ENCODE results near the gene COPRS. TPM values are rescaled to one million over a fixed set of nuclear protein-coding genes. Genes with fewer than 3 reads are reported as not detected.
"Not testable (repeated sequence)": the region's sequence is repeated elsewhere in the genome, so short reads cannot be mapped to it uniquely, and the experiment has no call there.

Gene COPRS
- total RNA-seq, 1 experiment from 2014 or later, result 37.5 TPM

DNA sequence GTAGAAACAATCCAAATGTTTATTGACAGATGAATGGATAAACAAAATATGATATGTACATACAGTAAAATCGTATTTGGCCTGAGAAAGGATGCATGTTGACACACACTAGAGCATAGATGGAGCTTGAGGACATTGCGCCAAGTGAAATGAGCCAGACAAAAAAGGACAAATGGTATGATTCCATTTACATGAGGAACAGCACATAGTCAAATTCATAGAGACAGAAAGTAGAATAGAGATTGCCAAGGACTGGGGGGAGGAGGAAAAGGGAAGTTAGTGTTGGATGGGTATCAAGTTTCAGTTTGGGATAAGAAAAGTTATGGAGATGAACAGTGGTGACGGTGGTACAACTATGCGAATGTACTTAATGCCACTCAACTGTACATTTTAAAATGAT lies 47.9 kb downstream of the COPRS start:
- DNase-seq (ENCODE audit: low spot score), result no peak
- TF ChIP-seq ZNF232 (CRISPR knock-in tag; IDR thresholded peaks at IDR 0.05) (no peak), RORB (CRISPR knock-in tag; IDR thresholded peaks at IDR 0.05) (no peak), OVOL2 (CRISPR knock-in tag; IDR thresholded peaks at IDR 0.05; ENCODE audit: borderline replicate concordance) (no peak), TP53 (CRISPR knock-in tag; IDR thresholded peaks at IDR 0.05) (no peak)
- TF ChIP-seq, protein P1, sequence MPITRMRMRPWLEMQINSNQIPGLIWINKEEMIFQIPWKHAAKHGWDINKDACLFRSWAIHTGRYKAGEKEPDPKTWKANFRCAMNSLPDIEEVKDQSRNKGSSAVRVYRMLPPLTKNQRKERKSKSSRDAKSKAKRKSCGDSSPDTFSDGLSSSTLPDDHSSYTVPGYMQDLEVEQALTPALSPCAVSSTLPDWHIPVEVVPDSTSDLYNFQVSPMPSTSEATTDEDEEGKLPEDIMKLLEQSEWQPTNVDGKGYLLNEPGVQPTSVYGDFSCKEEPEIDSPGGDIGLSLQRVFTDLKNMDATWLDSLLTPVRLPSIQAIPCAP (CRISPR knock-in tag; IDR thresholded peaks at IDR 0.05), result no peak
- TF ChIP-seq, protein P2, sequence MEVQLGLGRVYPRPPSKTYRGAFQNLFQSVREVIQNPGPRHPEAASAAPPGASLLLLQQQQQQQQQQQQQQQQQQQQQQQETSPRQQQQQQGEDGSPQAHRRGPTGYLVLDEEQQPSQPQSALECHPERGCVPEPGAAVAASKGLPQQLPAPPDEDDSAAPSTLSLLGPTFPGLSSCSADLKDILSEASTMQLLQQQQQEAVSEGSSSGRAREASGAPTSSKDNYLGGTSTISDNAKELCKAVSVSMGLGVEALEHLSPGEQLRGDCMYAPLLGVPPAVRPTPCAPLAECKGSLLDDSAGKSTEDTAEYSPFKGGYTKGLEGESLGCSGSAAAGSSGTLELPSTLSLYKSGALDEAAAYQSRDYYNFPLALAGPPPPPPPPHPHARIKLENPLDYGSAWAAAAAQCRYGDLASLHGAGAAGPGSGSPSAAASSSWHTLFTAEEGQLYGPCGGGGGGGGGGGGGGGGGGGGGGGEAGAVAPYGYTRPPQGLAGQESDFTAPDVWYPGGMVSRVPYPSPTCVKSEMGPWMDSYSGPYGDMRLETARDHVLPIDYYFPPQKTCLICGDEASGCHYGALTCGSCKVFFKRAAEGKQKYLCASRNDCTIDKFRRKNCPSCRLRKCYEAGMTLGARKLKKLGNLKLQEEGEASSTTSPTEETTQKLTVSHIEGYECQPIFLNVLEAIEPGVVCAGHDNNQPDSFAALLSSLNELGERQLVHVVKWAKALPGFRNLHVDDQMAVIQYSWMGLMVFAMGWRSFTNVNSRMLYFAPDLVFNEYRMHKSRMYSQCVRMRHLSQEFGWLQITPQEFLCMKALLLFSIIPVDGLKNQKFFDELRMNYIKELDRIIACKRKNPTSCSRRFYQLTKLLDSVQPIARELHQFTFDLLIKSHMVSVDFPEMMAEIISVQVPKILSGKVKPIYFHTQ (CRISPR knock-in tag; IDR thresholded peaks at IDR 0.05), result no peak
- TF ChIP-seq, protein P3, sequence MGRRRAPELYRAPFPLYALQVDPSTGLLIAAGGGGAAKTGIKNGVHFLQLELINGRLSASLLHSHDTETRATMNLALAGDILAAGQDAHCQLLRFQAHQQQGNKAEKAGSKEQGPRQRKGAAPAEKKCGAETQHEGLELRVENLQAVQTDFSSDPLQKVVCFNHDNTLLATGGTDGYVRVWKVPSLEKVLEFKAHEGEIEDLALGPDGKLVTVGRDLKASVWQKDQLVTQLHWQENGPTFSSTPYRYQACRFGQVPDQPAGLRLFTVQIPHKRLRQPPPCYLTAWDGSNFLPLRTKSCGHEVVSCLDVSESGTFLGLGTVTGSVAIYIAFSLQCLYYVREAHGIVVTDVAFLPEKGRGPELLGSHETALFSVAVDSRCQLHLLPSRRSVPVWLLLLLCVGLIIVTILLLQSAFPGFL (CRISPR knock-in tag; IDR thresholded peaks at IDR 0.05; ENCODE audit: borderline replicate concordance), result no peak
- TF ChIP-seq, protein P4, sequence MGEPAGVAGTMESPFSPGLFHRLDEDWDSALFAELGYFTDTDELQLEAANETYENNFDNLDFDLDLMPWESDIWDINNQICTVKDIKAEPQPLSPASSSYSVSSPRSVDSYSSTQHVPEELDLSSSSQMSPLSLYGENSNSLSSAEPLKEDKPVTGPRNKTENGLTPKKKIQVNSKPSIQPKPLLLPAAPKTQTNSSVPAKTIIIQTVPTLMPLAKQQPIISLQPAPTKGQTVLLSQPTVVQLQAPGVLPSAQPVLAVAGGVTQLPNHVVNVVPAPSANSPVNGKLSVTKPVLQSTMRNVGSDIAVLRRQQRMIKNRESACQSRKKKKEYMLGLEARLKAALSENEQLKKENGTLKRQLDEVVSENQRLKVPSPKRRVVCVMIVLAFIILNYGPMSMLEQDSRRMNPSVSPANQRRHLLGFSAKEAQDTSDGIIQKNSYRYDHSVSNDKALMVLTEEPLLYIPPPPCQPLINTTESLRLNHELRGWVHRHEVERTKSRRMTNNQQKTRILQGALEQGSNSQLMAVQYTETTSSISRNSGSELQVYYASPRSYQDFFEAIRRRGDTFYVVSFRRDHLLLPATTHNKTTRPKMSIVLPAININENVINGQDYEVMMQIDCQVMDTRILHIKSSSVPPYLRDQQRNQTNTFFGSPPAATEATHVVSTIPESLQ (CRISPR knock-in tag; IDR thresholded peaks at IDR 0.05), result no peak
- TF ChIP-seq, protein P5, sequence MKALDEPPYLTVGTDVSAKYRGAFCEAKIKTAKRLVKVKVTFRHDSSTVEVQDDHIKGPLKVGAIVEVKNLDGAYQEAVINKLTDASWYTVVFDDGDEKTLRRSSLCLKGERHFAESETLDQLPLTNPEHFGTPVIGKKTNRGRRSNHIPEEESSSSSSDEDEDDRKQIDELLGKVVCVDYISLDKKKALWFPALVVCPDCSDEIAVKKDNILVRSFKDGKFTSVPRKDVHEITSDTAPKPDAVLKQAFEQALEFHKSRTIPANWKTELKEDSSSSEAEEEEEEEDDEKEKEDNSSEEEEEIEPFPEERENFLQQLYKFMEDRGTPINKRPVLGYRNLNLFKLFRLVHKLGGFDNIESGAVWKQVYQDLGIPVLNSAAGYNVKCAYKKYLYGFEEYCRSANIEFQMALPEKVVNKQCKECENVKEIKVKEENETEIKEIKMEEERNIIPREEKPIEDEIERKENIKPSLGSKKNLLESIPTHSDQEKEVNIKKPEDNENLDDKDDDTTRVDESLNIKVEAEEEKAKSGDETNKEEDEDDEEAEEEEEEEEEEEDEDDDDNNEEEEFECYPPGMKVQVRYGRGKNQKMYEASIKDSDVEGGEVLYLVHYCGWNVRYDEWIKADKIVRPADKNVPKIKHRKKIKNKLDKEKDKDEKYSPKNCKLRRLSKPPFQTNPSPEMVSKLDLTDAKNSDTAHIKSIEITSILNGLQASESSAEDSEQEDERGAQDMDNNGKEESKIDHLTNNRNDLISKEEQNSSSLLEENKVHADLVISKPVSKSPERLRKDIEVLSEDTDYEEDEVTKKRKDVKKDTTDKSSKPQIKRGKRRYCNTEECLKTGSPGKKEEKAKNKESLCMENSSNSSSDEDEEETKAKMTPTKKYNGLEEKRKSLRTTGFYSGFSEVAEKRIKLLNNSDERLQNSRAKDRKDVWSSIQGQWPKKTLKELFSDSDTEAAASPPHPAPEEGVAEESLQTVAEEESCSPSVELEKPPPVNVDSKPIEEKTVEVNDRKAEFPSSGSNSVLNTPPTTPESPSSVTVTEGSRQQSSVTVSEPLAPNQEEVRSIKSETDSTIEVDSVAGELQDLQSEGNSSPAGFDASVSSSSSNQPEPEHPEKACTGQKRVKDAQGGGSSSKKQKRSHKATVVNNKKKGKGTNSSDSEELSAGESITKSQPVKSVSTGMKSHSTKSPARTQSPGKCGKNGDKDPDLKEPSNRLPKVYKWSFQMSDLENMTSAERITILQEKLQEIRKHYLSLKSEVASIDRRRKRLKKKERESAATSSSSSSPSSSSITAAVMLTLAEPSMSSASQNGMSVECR (CRISPR knock-in tag; IDR thresholded peaks at IDR 0.05; ENCODE audit: borderline replicate concordance), result no peak
- no peaks in the 10 kb centered on the region; the same call in 1 of the 2 replicates for H3K27me3 Mint-ChIP-seq (ENCODE audit: low read depth)
- H3K4me3 Mint-ChIP-seq, result no peak overlapping the region
- POLR2A ChIA-PET, result no interaction called here
- H3K9me3 Mint-ChIP-seq, result 0 out of 2 replicates have a peak, but pooled peaks cover 3% of the 10 kb centered on the region
- CTCF ChIA-PET, result no interaction called here
- H3K36me3 Mint-ChIP-seq, result no peaks in the 10 kb centered on the region
- H3K4me1 Mint-ChIP-seq, result peaks cover 2% of the 10 kb centered on the region; the same call in 1 of the 2 replicates
- no peak overlapping the region for H3K27ac Mint-ChIP-seq
- no peak for ATAC-seq

DNA sequence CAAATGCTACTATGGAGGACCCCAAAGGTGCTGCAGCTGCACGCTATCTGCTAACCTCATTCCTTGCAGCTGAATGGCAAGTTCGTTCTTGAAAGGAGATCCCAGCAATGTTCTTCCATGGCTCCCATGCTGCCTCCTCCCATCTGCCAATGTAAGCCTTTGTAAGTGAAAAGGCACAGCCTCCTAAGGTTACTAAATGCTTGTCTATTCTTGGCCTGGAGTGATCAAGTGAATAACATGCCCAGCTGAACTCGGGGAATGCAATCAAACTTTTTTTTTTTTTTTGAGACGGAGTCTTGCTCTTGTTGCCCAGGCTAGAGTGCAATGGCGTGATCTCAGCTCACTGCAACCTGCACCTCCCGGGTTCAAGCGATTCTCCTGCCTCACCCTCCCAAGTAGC lies 49.2 kb downstream of the COPRS start:
- POLR2A ChIA-PET; ATAC-seq; CTCF ChIA-PET; H3K27ac Mint-ChIP-seq; DNase-seq (ENCODE audit: low spot score); H3K36me3 Mint-ChIP-seq; H3K4me1 Mint-ChIP-seq; H3K9me3 Mint-ChIP-seq; H3K27me3 Mint-ChIP-seq (ENCODE audit: low read depth); H3K4me3 Mint-ChIP-seq: not testable (repeated sequence)

DNA sequence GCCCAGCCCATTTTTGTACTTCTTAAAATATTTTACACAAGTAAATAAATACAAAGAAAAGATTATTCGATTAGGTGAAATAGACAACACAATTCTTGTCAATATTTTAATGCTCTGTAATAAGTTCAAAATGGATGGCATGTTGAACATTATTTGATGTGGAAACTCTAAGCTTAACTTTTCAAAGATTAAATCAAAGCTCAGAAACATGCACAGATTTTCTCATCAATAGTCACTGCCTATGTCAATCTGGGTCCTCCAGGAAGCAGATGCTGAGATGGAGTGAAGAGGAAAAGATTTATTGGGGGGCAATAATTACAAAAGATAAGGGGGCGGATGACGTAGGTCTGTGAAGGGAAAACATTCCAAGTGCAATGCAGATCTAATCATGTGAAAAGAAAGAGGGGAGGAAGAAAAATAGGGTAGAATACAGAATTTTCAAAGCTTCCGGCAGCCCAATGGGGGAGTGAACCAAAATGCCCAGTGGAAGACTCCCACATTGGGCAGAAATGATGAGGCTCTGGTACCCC lies 50.5 kb downstream of the COPRS start:
- ATAC-seq (no peak), DNase-seq (ENCODE audit: low spot score) (no peak)
- H3K9me3 Mint-ChIP-seq, result 0 out of 2 replicates have a peak, but pooled peaks cover 3% of the 10 kb centered on the region
- no peak overlapping the region for H3K4me3 Mint-ChIP-seq
- H3K36me3 Mint-ChIP-seq, result no peaks in the 10 kb centered on the region
- H3K4me1 Mint-ChIP-seq, result peaks cover 2% of the 10 kb centered on the region; the same call in 1 of the 2 replicates
- CTCF ChIA-PET, result no interaction called here
- no peaks in the 10 kb centered on the region; the same call in 1 of the 2 replicates for H3K27me3 Mint-ChIP-seq (ENCODE audit: low read depth)
- POLR2A ChIA-PET, result no interaction called here
- H3K27ac Mint-ChIP-seq, result no peak overlapping the region
- TF ChIP-seq MXD4 (CRISPR knock-in tag; IDR thresholded peaks at IDR 0.05; ENCODE audit: borderline replicate concordance), result no peak
- TF ChIP-seq, protein P6, sequence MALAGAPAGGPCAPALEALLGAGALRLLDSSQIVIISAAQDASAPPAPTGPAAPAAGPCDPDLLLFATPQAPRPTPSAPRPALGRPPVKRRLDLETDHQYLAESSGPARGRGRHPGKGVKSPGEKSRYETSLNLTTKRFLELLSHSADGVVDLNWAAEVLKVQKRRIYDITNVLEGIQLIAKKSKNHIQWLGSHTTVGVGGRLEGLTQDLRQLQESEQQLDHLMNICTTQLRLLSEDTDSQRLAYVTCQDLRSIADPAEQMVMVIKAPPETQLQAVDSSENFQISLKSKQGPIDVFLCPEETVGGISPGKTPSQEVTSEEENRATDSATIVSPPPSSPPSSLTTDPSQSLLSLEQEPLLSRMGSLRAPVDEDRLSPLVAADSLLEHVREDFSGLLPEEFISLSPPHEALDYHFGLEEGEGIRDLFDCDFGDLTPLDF (CRISPR knock-in tag; IDR thresholded peaks at IDR 0.05), result no peak
- no peak for TF ChIP-seq CREM (CRISPR knock-in tag; IDR thresholded peaks at IDR 0.05)
- TF ChIP-seq CREB1 (CRISPR knock-in tag; IDR thresholded peaks at IDR 0.05), result no peak
- TF ChIP-seq ZNF121 (CRISPR knock-in tag; IDR thresholded peaks at IDR 0.05), result no peak
- TF ChIP-seq IRF2 (CRISPR knock-in tag; IDR thresholded peaks at IDR 0.05; ENCODE audit: borderline replicate concordance, low read depth), result no peak
- TF ChIP-seq RORB (CRISPR knock-in tag; IDR thresholded peaks at IDR 0.05), result no peak
- TF ChIP-seq, protein P3 (CRISPR knock-in tag; IDR thresholded peaks at IDR 0.05; ENCODE audit: borderline replicate concordance), result no peak
